HG03103 (cell line): Measurements from ENCODE around the gene ANTXR2.
A peak's percentile ranks its signal among the peaks of the same experiment; 100 is the strongest.

ENCODE experiments used
- ATAC-seq: cut with Tn5 transposase; IDR thresholded peaks from one replicate; pipeline ENCODE4 v1.9.1; 2021; ENCODE audit warnings: low read depth; ENCODE audit not compliant: unreplicated experiment

ANTXR2 gene

DNA sequence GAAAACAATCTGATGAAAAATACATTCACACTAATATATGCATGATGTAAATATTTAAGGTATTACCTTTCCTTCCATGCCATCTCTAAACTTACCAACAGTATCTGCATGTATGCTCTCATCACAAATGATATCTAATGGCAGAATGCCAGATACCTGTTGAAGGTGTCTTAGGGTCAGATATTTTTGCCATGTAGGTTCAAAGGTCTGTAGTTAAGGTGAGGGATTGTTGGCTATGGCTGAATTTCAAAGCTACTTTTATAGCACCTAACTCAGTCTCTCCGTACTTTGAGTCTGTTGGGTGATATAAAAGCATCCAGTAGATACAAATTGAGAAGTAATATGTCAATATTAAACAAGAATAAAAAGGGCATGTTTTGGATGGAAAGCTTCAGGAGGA is 19.8 kb upstream of the ANTXR2 start:
- no peak for ATAC-seq

DNA sequence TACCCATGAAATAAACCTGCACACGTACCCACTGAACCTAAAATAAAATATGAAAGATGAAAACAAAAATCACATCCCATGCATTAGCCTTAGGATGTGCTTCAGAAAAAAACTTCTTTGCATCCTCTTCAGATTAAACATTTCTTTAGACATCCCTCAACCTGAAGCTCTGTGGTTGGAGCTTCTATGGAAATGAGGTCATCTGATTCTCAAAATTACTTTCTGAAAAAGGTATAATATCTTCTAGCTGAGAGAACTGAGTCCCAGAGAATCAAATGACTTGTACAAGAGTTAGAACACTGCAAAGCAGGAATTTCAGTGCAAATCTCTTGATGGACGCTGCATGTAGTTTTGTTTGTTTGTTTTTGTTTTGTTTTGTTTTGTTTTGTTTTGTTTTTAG is 19.1 kb upstream of the ANTXR2 start:
- no peak for ATAC-seq

DNA sequence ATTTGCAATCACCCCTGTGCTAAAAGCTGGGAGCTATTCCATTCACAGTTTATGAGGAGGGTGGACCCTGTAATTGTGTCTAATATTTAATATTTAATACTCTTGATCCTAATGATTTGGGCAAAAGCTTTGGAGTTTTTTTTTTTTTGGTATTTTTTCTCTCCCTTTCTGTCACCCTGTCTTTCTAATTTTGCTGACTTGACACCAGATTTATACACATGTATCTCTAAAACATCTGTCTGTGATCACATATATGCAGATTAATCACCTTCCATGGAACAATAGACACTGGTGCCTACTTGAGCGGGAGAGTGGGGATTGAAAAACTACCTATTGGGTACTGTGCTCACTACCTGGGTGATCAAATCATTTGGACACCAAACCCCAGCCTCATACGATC is 18.7 kb upstream of the ANTXR2 start:
- ATAC-seq = no peak

DNA sequence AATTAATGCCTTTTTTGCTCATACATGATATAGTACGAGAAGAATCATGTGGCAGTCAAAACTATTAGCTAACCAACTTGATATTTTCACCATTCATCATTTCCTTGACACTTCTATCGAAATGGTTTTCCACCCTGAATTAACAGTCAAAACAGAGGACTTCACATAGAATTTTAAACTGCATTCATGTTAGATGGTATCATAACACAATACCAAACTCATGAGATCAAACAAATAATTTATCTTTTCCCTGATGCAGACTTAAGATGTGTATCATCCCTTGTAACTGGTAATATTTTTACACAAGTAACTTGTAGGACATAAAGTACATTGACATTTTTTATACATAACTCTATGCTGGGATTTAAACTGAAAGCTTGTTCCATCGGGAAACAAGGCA is 18.2 kb upstream of the ANTXR2 start:
- ATAC-seq = no peak

DNA sequence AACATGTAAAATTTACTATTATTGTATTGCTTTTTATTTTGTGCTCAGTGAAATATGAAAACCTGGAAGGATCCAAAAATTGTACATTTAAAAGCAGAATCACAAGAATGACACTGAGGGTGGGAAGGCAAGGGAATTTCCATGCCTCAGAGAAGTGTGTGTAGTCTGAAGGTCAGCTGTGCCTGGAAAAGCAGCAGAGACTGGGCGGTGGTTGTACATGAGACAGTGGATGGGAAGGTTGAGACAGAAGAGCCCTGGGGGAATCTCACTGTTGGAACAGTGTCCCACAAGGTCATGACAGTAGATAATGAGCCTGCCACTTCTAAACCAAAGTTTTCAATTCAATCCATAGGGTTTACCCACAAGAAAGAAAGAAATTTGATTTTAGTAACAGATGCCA is 17.1 kb upstream of the ANTXR2 start:
- ATAC-seq = no peak

DNA sequence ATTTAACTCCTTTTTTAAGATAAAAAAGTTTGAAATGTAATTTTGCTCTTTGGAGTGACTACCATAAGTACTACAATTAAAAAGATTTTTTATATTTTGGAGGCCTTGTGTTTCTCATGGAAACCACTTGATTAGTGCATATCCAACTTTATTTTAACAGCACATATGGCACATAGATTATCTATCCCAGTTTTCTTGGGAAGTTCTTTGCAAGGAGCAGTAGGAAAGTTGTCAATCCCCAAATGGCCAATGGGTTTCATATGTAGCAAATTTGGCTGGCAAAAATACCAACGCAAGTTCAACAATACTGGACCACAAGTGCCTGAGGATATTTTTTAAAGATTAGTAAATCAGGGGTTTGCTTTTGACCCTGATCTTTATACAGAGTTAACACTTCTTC is 15.4 kb upstream of the ANTXR2 start:
- no peak for ATAC-seq

DNA sequence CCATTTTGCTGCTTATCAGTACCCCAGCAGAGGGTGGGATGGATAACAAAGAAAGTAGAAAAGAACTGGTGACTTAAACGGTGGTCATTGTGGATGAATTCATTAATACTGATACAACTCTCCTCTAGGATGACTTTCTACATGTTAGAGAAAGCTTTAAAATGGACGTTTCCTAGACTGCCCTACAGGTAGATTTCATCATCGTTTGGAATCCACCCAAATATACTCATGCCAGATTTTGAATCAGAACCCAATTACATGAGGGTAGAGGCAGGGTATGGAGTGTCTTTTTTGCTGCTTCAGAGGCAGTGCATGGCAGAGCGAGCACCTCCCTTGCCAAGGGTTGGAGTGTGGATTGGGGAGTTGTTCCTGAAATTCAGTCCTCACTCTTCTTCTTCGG is 13.3 kb upstream of the ANTXR2 start:
- no peak for ATAC-seq

DNA sequence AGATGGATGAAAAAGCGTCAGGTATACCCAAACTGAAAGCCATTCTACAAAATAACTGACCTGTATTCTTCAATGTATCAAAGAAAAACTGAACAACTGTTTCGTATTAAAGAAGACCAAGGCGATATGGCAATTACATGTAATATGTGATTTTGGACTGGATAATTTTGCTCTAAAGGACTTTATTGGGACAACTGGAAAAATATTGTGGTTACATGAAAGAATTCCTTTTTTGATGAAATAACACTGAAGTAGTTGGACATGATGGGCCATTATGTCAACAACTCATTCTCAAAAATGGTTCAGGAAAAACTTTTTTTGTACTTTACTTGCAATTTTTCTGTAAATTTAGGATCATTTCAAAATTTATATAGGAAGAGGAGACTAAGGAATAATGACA is 12.1 kb upstream of the ANTXR2 start:
- no peak for ATAC-seq

DNA sequence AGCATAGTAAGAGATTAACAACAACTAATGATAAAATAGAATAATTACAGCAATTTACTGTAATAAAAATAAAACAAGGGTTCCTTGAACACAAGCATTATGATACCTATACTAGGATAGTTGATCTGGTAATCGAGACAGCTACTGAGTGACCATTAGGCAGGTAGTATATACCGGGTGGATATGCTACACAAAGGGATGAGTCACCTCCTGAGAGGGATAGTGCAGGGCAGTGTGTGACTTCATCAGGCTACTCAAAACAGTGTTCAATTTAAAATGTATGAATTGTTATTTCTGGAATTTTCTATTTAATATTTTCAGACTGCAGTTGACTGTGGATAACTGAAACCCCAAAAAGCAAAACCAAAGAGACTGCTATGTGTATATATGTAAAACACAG is 9.7 kb upstream of the ANTXR2 start:
- no peak for ATAC-seq

DNA sequence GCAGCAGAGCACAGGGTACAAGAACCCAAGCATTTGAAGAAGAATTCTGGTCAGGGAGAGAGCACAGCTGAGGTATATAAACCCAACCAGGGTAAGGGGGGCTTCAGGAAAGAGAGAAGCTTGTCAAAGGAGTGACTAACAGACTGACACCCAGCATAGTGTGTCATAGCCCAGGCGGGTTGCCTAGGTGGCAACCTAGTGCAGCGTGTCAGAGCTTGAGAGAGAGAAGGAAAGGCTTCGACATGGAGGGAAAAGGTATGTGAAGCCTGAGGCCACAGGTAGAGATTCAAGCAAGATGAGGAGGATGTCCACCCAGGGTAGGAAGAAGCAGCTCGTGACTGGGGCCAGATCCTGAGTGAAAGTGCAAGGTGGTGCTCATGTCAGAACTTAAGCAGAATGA is 8.5 kb upstream of the ANTXR2 start:
- ATAC-seq = no peak

DNA sequence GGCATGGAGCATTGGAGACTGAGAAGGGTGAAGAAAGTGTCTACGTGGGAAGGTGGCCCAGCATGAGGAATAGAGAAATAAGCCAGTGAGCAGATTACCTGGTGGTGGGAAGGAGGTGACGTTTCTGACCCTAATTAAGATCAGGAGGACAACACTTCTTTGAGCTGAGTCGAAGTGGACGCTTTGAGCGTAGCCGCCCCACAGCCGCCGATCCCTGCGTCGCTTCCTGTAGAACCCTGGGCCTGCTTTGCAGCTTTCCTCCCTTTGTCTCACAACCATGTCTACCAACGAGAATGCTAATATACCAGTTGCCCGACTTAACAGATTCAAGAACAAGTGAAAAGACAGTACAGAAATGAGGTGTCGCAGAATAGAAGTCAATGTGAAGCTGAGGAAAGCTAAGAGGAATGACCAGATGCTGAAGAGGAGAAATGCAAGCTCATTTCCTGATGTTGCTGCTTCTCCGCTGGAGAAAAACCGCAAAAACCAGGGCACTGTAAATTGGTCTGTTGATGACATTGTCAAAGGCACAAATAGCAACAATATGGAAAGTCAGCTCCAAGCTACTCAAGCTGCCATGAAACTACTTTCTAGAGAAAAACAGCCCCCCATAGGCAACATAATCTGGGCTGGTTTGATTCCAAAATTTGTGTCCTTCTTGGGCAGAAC is 6.4 kb upstream of the ANTXR2 start:
- no peak for ATAC-seq

DNA sequence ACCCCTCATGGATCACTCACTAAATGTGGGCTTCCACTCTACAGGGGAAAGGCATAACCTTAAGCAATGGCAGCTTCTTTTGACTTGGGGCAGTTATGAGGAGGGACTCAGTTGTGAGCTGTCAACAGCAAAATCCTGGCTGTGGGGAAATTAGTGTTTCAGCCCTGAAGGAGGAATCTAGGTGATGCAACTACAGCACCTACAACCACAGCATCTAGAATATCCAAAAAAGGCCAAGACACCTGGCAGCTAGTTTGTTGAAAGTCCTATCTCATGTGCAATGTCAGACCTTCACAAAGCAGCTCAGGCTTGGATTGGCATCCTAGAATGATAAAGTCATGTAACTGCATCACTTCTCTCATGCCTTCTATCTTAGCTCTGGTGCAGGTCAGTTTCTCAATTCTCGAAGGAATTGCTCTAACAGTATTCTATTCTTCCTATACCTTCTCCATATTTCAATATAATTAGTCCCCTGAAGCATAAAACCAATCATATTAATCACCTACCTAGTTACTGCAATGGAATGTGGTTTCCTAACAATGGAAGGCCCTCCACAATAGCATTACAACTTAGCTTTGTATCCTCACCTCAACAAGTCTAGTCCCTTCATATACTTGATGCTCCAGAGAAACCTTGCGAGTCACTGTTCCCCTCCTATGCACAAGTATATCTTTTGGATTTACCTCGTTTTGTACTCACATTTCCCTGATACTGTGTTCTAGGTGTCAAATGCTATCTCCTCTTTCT is 5.5 kb upstream of the ANTXR2 start:
- no peak for ATAC-seq

DNA sequence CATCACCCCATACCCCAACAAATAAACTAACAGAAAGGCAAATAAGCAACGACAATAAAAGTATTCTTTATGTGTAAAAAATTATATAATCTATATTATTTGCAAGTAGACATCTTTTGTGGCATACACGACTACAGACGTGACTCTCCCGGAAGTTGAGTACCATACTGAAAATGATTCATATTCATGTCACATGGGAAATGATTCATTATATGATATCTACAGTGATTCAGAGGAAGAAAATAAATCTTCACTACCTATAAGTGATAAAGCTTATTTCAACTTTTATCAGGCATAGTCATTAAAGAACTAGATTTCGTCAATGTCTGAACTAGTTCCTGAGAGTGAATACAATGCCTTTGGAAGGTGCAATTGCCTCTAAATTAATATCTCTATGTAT is 4.6 kb upstream of the ANTXR2 start:
- no peak for ATAC-seq

DNA sequence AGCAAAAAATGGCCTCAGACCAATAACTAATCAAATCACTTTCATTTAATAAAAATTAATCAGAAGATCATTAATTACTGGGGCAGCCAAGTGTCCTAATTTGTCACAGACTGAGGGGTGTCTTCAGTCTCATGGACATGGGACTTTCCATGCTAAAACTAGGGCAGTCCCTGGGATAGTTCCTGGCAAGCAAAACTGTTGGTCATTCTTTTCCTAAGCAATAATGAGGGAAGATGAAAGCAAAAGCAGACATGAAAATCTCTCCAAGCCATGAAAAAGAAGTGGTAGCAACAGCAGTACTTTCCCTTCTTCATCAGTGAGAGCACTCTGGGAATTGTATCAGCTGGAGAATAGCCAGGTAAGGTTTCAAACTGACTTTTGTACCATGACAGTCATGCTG is 3.7 kb upstream of the ANTXR2 start:
- no peak for ATAC-seq

DNA sequence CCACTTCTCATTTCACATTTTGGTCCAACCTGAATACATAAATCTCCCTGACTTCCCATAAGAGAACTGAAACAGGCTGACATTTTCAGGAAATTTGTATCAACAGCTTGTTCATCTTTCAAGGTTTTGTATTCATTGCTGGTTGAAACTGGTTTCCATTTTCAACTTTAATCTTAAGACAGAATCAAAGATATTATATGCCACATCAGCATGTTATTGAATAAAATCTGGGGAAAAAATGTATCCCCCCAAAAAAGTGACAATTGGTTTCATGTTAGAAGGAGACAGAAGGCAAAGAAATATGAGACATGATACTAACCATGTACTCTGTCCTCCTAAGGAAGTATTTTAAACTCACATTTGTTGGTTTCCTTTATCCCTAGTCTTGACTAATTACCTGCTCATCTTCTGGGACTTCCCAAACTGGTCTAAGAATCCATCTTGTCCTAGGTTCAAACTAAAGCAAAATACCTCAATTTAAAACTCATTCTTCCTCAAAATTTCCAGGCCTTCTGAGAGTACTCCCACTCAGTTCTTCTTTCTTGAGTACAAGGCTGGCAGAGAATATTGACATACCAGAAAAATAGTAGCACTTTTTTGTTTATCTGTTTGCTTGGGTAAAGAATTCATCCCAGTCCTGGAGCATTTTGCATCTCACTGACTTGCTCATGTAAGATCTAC is 3.1 kb upstream of the ANTXR2 start:
- ATAC-seq = no peak

DNA sequence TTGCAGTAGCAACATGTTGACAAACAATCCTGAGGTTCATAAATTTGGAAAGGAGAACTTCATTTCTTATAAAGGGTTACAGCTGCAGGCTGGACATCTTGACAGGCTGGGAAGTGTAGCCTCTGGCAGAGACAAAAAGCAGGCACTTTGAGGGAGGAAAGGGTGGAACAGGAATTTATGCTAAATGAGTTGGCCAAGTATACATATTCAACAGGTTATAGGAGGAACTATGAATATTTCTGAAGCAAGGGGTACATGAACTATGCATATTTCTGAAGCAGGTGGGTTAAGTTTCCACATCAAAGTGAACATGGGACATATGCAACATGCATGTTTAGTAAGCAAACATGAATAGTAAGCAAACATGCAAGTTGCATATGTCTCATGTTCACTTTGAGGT is 1.6 kb upstream of the ANTXR2 start:
- no peak for ATAC-seq

DNA sequence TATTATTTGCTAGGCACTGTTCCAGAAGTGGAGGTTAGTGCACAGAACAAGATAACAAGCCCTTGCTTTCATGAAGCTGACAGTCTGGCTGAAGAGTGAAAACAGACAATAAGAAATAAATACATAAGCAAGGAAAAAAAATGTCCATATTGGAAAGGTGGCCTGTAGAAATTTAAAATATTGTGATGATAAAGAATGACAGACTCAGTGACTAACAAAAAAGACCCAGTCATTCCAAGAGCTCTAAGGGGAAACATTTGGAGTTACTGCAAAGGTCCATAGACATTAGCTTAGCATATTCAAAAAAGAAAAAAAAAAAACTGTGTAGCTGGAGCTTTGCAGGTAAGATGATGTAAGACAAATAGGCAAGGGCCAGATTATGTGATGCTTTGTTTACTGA is 1.0 kb upstream of the ANTXR2 start:
- no peak for ATAC-seq

DNA sequence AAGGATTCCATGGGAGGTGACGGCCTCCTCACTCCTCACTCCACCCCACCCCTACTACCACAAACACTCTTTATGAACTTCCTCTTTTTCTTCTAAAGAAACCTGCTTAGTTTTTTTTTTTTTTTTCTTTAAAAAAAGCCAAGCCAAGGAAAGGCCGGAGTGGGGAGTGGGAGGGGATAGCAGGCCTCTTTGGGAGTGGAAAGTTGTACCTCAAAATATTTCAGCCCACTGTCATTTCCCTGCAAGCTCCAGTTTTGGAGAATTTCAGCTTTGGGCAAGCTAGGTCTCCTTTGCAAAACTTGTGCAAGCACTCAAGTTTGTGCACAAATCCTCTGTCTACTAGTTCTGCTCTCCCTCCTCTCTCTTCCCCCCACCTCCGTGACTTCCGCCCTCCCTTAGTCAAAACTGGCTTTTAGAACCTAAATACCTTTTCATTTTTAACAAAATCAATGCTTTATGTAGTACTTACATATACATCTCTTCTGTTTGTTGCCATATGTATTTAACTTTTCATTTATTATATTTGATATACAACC is 512 bp upstream of the ANTXR2 start:
- ATAC-seq = peak; percentile 43

DNA sequence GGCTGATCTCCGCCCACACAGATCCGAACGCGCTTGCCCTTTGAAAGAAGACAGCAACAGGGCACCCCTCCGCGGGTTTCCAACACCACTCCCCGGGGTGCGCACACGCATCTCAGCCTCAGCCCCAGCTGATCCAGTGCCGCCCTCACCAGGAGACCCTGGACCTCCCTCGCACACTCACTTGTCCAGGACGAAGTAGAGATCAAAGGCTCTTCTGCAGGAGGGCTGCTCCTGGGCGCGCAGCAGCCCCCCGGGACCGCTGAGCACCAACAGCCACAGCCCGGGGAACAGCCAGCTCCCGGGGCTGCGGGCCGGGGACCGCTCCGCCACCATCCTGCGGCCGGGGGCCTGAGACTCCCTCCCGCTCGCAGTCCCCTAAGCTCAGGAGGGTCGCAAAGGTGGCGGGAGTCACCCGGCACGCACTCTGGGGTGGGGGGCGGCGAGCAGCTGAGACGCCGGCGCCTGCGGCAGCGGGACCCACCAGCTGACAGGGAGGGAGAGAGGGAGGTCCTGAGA is 743 bp downstream of the ANTXR2 start:
- peak; percentile 0 for ATAC-seq

DNA sequence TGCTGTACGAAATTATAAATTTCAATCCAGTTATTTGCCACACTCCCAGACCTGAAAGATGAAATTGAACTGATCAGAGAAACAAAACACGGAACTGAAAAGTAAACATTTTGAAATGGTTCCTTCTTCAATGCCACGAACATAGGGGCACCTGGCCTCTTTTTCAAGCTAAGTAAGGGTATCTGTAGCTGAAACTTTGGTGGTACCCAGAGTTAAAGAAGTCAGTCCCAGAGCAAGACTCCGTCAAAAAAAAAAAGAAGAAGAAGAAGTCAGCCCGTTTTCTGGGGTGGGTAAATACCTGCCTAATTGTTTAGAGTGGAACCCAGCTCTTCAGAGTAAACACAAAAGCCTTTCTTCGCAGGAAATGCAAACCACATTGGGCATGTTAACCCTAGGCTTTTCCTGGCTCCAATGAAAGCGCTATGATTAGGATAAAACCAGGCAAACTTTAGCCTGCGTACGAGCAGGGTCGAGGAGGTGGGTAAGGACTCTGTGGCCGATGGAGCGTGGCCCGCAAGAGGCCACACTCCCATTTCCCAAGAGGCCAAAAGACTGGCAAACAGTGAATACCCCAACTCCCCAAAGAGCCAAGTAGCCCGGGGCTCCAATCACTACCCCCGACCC is 1.3 kb downstream of the ANTXR2 start:
- ATAC-seq = peak; percentile 20
